Spleen (tissue), 11 donors: ENCODE data around the gene ITGB5. TPM values are rescaled to one million over a fixed set of nuclear protein-coding genes. Genes with fewer than 3 reads are reported as not detected.
"Not testable (repeated sequence)": the region's sequence is repeated elsewhere in the genome, so short reads cannot be mapped to it uniquely, and the experiment has no call there.

ENCODE experiments used
- DNase-seq: peaks from one replicate; pipeline ENCODE4 v3.0.0-alpha.2; 2020
- H3K27ac ChIP-seq, 8 donors: fragments of 200-600 bp; sonication (generic) in 7 of 8; 1 replicate in 4 of 8; 2 replicates in 4 of 8; pipeline versions ENCODE4 v1.5.0 to v1.8.0; 2016 to 2021; ENCODE audit warnings: inconsistent platforms in 4 of 8, mild to moderate bottlenecking in 4 of 8, moderate library complexity in 1 of 8
- H3K27me3 ChIP-seq, 7 donors: fragments of 200-600 bp; sonication (generic) in 6 of 7; replicated peaks in 1 of 7; 1 replicate in 4 of 7; 2 replicates in 3 of 7; pipeline versions ENCODE4 v1.5.0 to v1.8.0; 2016 to 2021; ENCODE audit warnings: inconsistent platforms in 3 of 7, mild to moderate bottlenecking in 1 of 7
- H3K36me3 ChIP-seq, 6 donors: fragments of 200-600 bp; sonication (generic) in 5 of 6; 1 replicate in 4 of 6; 2 replicates in 2 of 6; pipeline versions ENCODE4 v1.5.0 to v1.8.0; 2016 to 2021; ENCODE audit warnings: inconsistent platforms in 2 of 6
- H3K4me1 ChIP-seq, 6 donors: fragments of 200-600 bp; sonication (generic) in 5 of 6; 1 replicate in 3 of 6; 2 replicates in 3 of 6; pipeline versions ENCODE4 v1.5.0 to v1.8.0; 2016 to 2021; ENCODE audit warnings: inconsistent platforms in 3 of 6
- H3K4me3 ChIP-seq, 8 donors: fragments of 200-600 bp; sonication (generic) in 7 of 8; 1 replicate in 4 of 8; 2 replicates in 4 of 8; pipeline versions ENCODE4 v1.5.0 to v1.8.0; 2016 to 2021; ENCODE audit warnings: inconsistent platforms in 4 of 8, mild to moderate bottlenecking in 4 of 8, moderate library complexity in 2 of 8
- H3K9me3 ChIP-seq, 8 donors: fragments of 200-600 bp; sonication (generic) in 7 of 8; 1 replicate in 4 of 8; 2 replicates in 4 of 8; pipeline versions ENCODE4 v1.5.0 to v1.8.0; 2016 to 2021; ENCODE audit warnings: inconsistent platforms in 4 of 8
- POLR2A ChIP-seq, 3 donors: fragments of 450-650 bp; IDR thresholded peaks; one replicate each; pipeline ENCODE4 v1.5.1; 2017; ENCODE audit warnings: antibody characterized with exemption in 3 of 3, mild to moderate bottlenecking in 1 of 3
- POLR2AphosphoS5 ChIP-seq, 3 donors: sonication (generic); formaldehyde crosslinking; IDR thresholded peaks; one replicate each; pipeline ENCODE4 v1.5.1; 2017; ENCODE audit warnings: antibody characterized with exemption in 3 of 3
- WGBS, 5 donors: extraction: QIAGEN DNeasy Blood & Tissue Kit in 3 of 5; methylation state at CpG; one replicate each; pipeline versions ENCODE4 v1.1.5 to v1.1.7; 2013 to 2018; 5-methylcytosine and 5-hydroxymethylcytosine counted together
- intact Hi-C: fragments of 100-400 bp; cut with DNase I; formaldehyde crosslinking; loops from one replicate; pipeline ENCODE4 v1.15.0; 2023; ENCODE audit warnings: low total_unique reads
- polyA plus RNA-seq, 3 donors: library from polyadenylated mRNA; stranded (reverse); fragments of 200-250 nt; gene quantifications; one replicate each; pipeline ENCODE4 v1.2.1, GENCODE V29; 2013
- total RNA-seq, 7 donors: library from RNA; depleted of rRNA in 3 of 7; stranded (reverse); fragments of >200 nt in 3 of 7; fragmentation: NEBNext Ultra II Directional in 4 of 7; extraction: Animal tissue kit (Norgen Biotek cat#: 25700) in 4 of 7; gene quantifications; one replicate each; pipeline versions ENCODE4 v1.1.0 to v1.2.1, GENCODE V29; 2016 to 2021
- TF ChIP-seq, protein P1 (sequence below), 11 experiments: fragments of 200-600 bp in 7 of 11; fragments of 450-650 bp in 4 of 11; sonication (generic) in 4 of 11; IDR thresholded peaks in 8 of 11; conservative IDR thresholded peaks in 3 of 11; 1 replicate in 7 of 11; 2 replicates in 4 of 11; pipeline versions ENCODE4 v1.4.0 to v1.8.0; 2016 to 2021; ENCODE audit warnings: antibody characterized with exemption in 11 of 11, inconsistent platforms in 4 of 11, mild to moderate bottlenecking in 1 of 11
- donor health status: healthy with polysubstance abuse.
- donor health status: DM: no; HTN: no; CAD: no; lungs with moderate emphysema.
- donor health status: DM: no; HTN: no; CAD: no.
- donor health status: Bipolar disorder and iron deficiency.
- donor health status: healthy.
- donor health status: DM: no; HTN: no; CAD: no.
- donor health status: DM: yes; HTN: yes; CAD: no.

Gene ITGB5
- total and polyA plus RNA-seq, 10 donors, result 7.4 to 227 (median 108) TPM

- no peak overlapping the region for H3K4me3 ChIP-seq
- intact Hi-C loops, result no loop called here
- peaks cover 0 to 11% (median 2%) of the 10 kb centered on the region in 6 donors for H3K4me1 ChIP-seq
- no peak for TF ChIP-seq POLR2A (IDR thresholded peaks at IDR 0.05)
- TF ChIP-seq POLR2AphosphoS5 (IDR thresholded peaks at IDR 0.05), result peak in 2 of 3 donors; percentile 20 to 38
- no peak for DNase-seq
- no peaks in the 10 kb centered on the region for H3K27me3 ChIP-seq
- H3K27ac ChIP-seq, result peak overlapping the region in 3 of 8 donors; percentile 16 to 29 (median 18)
- no peaks in the 10 kb centered on the region for H3K9me3 ChIP-seq
- 42 to 51% (median 43%) methylated on average over 6 to 8 of the region's 8 CpGs for WGBS, 5 donors
- H3K36me3 ChIP-seq, result peaks cover 0 to 28% (median 3%) of the 10 kb centered on the region in 6 donors
These were observed 95.5 kb downstream of the ITGB5 start for GRCh38 chr3:124791639-124792151.

GRCh38 chr3:124791142-124791541 is 96.0 kb downstream of the ITGB5 start:
- no peak overlapping the region for H3K4me3 ChIP-seq

DNA sequence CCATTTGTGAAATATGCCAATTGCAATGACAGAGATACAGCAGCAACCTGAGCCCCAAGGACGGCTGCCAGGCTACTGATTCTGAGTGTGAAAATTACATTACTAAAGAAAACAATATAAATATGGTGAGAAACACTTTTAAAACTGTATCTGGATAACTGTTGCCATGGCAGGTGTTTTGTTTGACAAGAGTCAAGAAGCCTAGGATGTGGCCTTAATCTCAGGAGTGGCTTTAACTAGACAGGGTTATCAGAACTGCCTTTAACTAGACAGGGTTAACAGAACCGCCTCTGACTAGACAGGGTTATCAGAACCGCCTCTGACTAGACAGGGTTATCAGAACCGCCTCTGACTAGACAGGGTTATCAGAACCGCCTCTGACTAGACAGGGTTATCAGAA is 98.1 kb downstream of the ITGB5 start:
- H3K36me3 ChIP-seq, H3K27ac ChIP-seq, intact Hi-C loops, H3K27me3 ChIP-seq, H3K9me3 ChIP-seq, DNase-seq, H3K4me3 ChIP-seq: not testable (repeated sequence)
- WGBS, 5 donors, result 60 to 83% (median 80%) methylated on average over 3 to 4 of the region's 5 CpGs
- peaks cover 0 to 17% (median 2%) of the 10 kb centered on the region in 6 donors for H3K4me1 ChIP-seq

More at GRCh38 chr3:124791142-124791541, 96.0 kb downstream of the ITGB5 start:
- intact Hi-C loops, result no loop called here
- Histone ChIP-seq H3K27ac (peak overlapping the region in 2 of 8 donors; percentile 16 to 29), H3K27me3 (no peaks in the 10 kb centered on the region), H3K4me1 (peaks cover 0 to 16% (median 2%) of the 10 kb centered on the region in 6 donors), H3K36me3 (peaks cover 0 to 23% (median under 1%) of the 10 kb centered on the region in 6 donors), H3K9me3 (no peaks in the 10 kb centered on the region)
- TF ChIP-seq POLR2AphosphoS5 (IDR thresholded peaks at IDR 0.05) (no peak), POLR2A (IDR thresholded peaks at IDR 0.05) (no peak)
- TF ChIP-seq, protein P1, sequence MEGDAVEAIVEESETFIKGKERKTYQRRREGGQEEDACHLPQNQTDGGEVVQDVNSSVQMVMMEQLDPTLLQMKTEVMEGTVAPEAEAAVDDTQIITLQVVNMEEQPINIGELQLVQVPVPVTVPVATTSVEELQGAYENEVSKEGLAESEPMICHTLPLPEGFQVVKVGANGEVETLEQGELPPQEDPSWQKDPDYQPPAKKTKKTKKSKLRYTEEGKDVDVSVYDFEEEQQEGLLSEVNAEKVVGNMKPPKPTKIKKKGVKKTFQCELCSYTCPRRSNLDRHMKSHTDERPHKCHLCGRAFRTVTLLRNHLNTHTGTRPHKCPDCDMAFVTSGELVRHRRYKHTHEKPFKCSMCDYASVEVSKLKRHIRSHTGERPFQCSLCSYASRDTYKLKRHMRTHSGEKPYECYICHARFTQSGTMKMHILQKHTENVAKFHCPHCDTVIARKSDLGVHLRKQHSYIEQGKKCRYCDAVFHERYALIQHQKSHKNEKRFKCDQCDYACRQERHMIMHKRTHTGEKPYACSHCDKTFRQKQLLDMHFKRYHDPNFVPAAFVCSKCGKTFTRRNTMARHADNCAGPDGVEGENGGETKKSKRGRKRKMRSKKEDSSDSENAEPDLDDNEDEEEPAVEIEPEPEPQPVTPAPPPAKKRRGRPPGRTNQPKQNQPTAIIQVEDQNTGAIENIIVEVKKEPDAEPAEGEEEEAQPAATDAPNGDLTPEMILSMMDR (IDR thresholded peaks at IDR 0.05 in 8 of 11, conservative IDR thresholded peaks at IDR 0.05 in 3 of 11), result no peak
- DNase-seq, result peak; percentile 15
- 73 to 83% (median 76%) methylated on average over 4 of the region's 4 CpGs for WGBS, 5 donors

GRCh38 chr3:124788254-124788745 is 98.9 kb downstream of the ITGB5 start:
- H3K27ac ChIP-seq, result no peak overlapping the region
- no peaks in the 10 kb centered on the region for H3K27me3 ChIP-seq
- TF ChIP-seq POLR2A (IDR thresholded peaks at IDR 0.05), result no peak
- no peak for TF ChIP-seq POLR2AphosphoS5 (IDR thresholded peaks at IDR 0.05)
- no peaks in the 10 kb centered on the region for H3K36me3 ChIP-seq
- intact Hi-C loops, result no loop called here
- no peak overlapping the region for H3K4me3 ChIP-seq
- H3K4me1 ChIP-seq, result peaks cover 0 to 17% (median 2%) of the 10 kb centered on the region in 6 donors
- H3K9me3 ChIP-seq, result no peaks in the 10 kb centered on the region
- DNase-seq, result no peak
- WGBS, 5 donors, result 82 to 95% (median 92%) methylated on average over 2 of the region's 2 CpGs

- peaks cover 0 to 17% (median 2%) of the 10 kb centered on the region in 6 donors for H3K4me1 ChIP-seq
- intact Hi-C loops, result no loop called here
- TF ChIP-seq, protein P1 (IDR thresholded peaks at IDR 0.05 in 8 of 11, conservative IDR thresholded peaks at IDR 0.05 in 3 of 11), result no peak
- TF ChIP-seq POLR2AphosphoS5 (IDR thresholded peaks at IDR 0.05), result no peak
- no peak for TF ChIP-seq POLR2A (IDR thresholded peaks at IDR 0.05)
- WGBS, 5 donors, result 87 to 96% (median 93%) methylated on average over 3 of the region's 3 CpGs
- no peaks in the 10 kb centered on the region for H3K27me3 ChIP-seq
- H3K27ac ChIP-seq, result no peak overlapping the region
- no peaks in the 10 kb centered on the region for H3K9me3 ChIP-seq
- no peak overlapping the region for H3K4me3 ChIP-seq
- H3K36me3 ChIP-seq, result no peaks in the 10 kb centered on the region
- DNase-seq, result no peak
These were observed 99.5 kb downstream of the ITGB5 start for GRCh38 chr3:124787476-124788195.
